HepG2 (cell line): Measurements from ENCODE around the gene NPAS2. TPM values are rescaled to one million over a fixed set of nuclear protein-coding genes. Genes with fewer than 3 reads are reported as not detected.

ENCODE experiments used
- ATAC-seq: fragments of 200-7000 bp; cut with Tn5 transposase; 3 replicates; pipeline ENCODE4 v1.9.1; 2020; ENCODE audit warnings: mild to moderate bottlenecking, moderate library complexity
- BruUV-seq: library from RNA; stranded (reverse); fragments of 400-500 nt; replicated peaks from 2 replicates; lab custom pipeline; 2021; lab: Mats Ljungman, UMichigan
- CTCF ChIA-PET: fragments of 300-600 bp; formaldehyde crosslinking; extraction: SDS; loops from one replicate; lab custom pipeline; 2021; ENCODE audit warnings: low total read pairs, inconsistent platforms, low intra/inter-chr PET ratio; lab: Yijun Ruan, JAX
- POLR2A ChIA-PET: fragments of 350-600 bp; sonication (Branson Sonifier 250); formaldehyde crosslinking; loops from one replicate; lab custom pipeline; 2020; ENCODE audit warnings: antibody characterized with exemption, inconsistent platforms; lab: Yijun Ruan, JAX
- DNase-seq: peaks from one replicate; pipeline ENCODE4 v3.0.0-alpha.2; 2015; ENCODE audit warnings: low spot score
- FAIRE-seq: peaks from 3 replicates; lab custom pipeline; 2011; peaks lifted over from hg19 to GRCh38; lab: Jason Lieb, UNC
- H2AFZ ChIP-seq: one replicate; pipeline ENCODE4 v1.6.1; 2011; ENCODE audit warnings: low read length, inconsistent platforms
- H3K27ac ChIP-seq: fragments of 300-600 bp; 3 replicates; pipeline ENCODE4 v1.8.0; 2011; ENCODE audit warnings: mixed run types, mild to moderate bottlenecking, mixed read lengths, low read length, inconsistent platforms; ENCODE audit not compliant: insufficient read depth; ENCODE audit errors: extremely low read length
- H3K27me3 ChIP-seq, 2 experiments: fragments of 200-600 bp in 1 of 2; 2 replicates in 1 of 2; 3 replicates in 1 of 2; pipeline versions ENCODE4 v1.6.0 to v1.8.0; 2011; ENCODE audit warnings: low read length in 2 of 2, mild to moderate bottlenecking in 2 of 2, moderate library complexity in 2 of 2, inconsistent platforms in 1 of 2; ENCODE audit not compliant: insufficient read depth in 2 of 2, control insufficient read depth in 1 of 2
- H3K36me3 ChIP-seq, 2 experiments: fragments of 200-600 bp in 1 of 2; replicated peaks in 1 of 2; 2 replicates in 1 of 2; 3 replicates in 1 of 2; pipeline versions ENCODE4 v1.5.1 to v1.8.0; 2011; ENCODE audit warnings: low read length in 2 of 2, inconsistent platforms in 1 of 2; ENCODE audit not compliant: insufficient read depth in 2 of 2, control insufficient read depth in 1 of 2
- H3K4me1 ChIP-seq: 2 replicates; pipeline ENCODE4 v1.5.1; 2012; ENCODE audit warnings: low read length, inconsistent platforms; ENCODE audit not compliant: insufficient read depth
- H3K4me2 ChIP-seq: 2 replicates; pipeline ENCODE4 v1.6.0; 2011; ENCODE audit warnings: low read depth, low read length, inconsistent platforms
- H3K4me3 ChIP-seq, 3 experiments: fragments of 200-600 bp in 1 of 3; sonication (generic), shearing (Covaris generic) in 1 of 3; replicated peaks in 1 of 3; 2 replicates each; pipeline ENCODE4 v1.5.1; 2011 to 2016; ENCODE audit warnings: low read length in 3 of 3, inconsistent platforms in 2 of 3, low read depth in 2 of 3, mild to moderate bottlenecking in 2 of 3, control low read depth in 1 of 3, mixed read lengths in 1 of 3; ENCODE audit not compliant: insufficient read depth in 1 of 3
- H3K79me2 ChIP-seq: one replicate; pipeline ENCODE4 v1.6.1; 2011; ENCODE audit warnings: low read length, inconsistent platforms; ENCODE audit not compliant: insufficient read depth
- H3K9ac ChIP-seq: 2 replicates; pipeline ENCODE4 v1.6.0; 2011; ENCODE audit warnings: mild to moderate bottlenecking, low read depth, low read length, inconsistent platforms; ENCODE audit not compliant: insufficient read depth
- H3K9me3 ChIP-seq: 2 replicates; pipeline ENCODE4 v1.5.1; 2012; ENCODE audit warnings: mild to moderate bottlenecking, low read length
- H4K20me1 ChIP-seq: 2 replicates; pipeline ENCODE4 v1.6.0; 2011; ENCODE audit warnings: inconsistent platforms, mild to moderate bottlenecking, low read length, moderate library complexity; ENCODE audit not compliant: insufficient read depth
- FOXP4 ChIP-seq: sonication (generic); formaldehyde crosslinking; IDR thresholded peaks from 2 replicates; pipeline ENCODE4 v1.4.0; 2020; ENCODE audit warnings: missing genetic modification reagents
- HMGXB3 ChIP-seq: sonication (generic); formaldehyde crosslinking; IDR thresholded peaks from 2 replicates; pipeline ENCODE4 v1.4.0; 2020; ENCODE audit warnings: missing genetic modification reagents, borderline replicate concordance
- NCOA2 ChIP-seq: sonication (generic); formaldehyde crosslinking; IDR thresholded peaks from 2 replicates; pipeline ENCODE4 v1.8.0; 2022; ENCODE audit warnings: inconsistent platforms
- NFATC3 ChIP-seq: sonication (generic); formaldehyde crosslinking; IDR thresholded peaks from 2 replicates; pipeline ENCODE4 v1.5.1; 2020; ENCODE audit warnings: mild to moderate bottlenecking, missing genetic modification reagents
- SCMH1 ChIP-seq: sonication (generic); formaldehyde crosslinking; IDR thresholded peaks from 2 replicates; pipeline ENCODE4 v1.9.0; 2021; ENCODE audit warnings: missing genetic modification reagents, mild to moderate bottlenecking, borderline replicate concordance
- SETDB1 ChIP-seq: sonication (generic); formaldehyde crosslinking; IDR thresholded peaks from 2 replicates; pipeline ENCODE4 v1.5.1; 2020; ENCODE audit warnings: missing genetic modification reagents, mild to moderate bottlenecking, borderline replicate concordance
- TEAD2 ChIP-seq: sonication (generic); formaldehyde crosslinking; IDR thresholded peaks from 2 replicates; pipeline ENCODE4 v1.9.0; 2021; ENCODE audit warnings: missing genetic modification reagents
- THAP7 ChIP-seq: sonication (generic); formaldehyde crosslinking; IDR thresholded peaks from 2 replicates; pipeline ENCODE4 v1.8.1; 2023; ENCODE audit warnings: mild to moderate bottlenecking, missing genetic modification reagents
- ZFP90 ChIP-seq: sonication (generic); formaldehyde crosslinking; IDR thresholded peaks from 2 replicates; pipeline ENCODE4 v1.8.0; 2022; ENCODE audit warnings: missing genetic modification reagents, mild to moderate bottlenecking, inconsistent platforms, borderline replicate concordance
- ZNF605 ChIP-seq: sonication (generic); formaldehyde crosslinking; IDR thresholded peaks from 2 replicates; pipeline ENCODE4 v1.8.0; 2022; ENCODE audit warnings: mild to moderate bottlenecking, missing genetic modification reagents
- ZNF746 ChIP-seq: sonication (generic); formaldehyde crosslinking; IDR thresholded peaks from 2 replicates; pipeline ENCODE4 v1.8.0; 2022; ENCODE audit warnings: mild to moderate bottlenecking, missing genetic modification reagents
- WGBS: methylation state at CpG from one replicate; pipeline ENCODE4 v1.1.6; 2017; ENCODE audit warnings: low lambda C conversion rate; 5-methylcytosine and 5-hydroxymethylcytosine counted together
- in situ Hi-C: cut with HindIII; loops from 2 replicates; pipeline ENCODE4 v1.10.0; 2017; ENCODE audit warnings: low pct_unique_long_range_greater_than_20kb; ENCODE audit not compliant: extremely low pct_ligation_motif_present
- intact Hi-C: fragments of 100-400 bp; cut with micrococcal nuclease; formaldehyde crosslinking; loops from one replicate; pipeline ENCODE4 v1.10.0; 2022; ENCODE audit not compliant: unreplicated experiment
- polyA plus RNA-seq, 8 experiments: library from polyadenylated mRNA; depleted of rRNA in 3 of 8; stranded (reverse) in 7 of 8; unstranded in 1 of 8; fragments of >200 nt; fragmentation: Illumina TruSeq in 4 of 8; extraction: Trizol in 4 of 8; gene quantifications; 2 replicates each; pipeline versions ENCODE4 v1.2.1 to v1.2.3, GENCODE V29; 2011 to 2016; ENCODE audit warnings: low read depth in 4 of 8, missing spikeins in 1 of 8, mixed read lengths in 1 of 8; ENCODE audit not compliant: insufficient read depth in 1 of 8
- total RNA-seq, 5 experiments: library from RNA; depleted of rRNA; stranded (reverse); fragments of >200 nt; fragmentation: Illumina TruSeq; extraction: Trizol; gene quantifications; 2 replicates each; pipeline ENCODE4 v1.2.3, GENCODE V29; 2016; ENCODE audit warnings: low read depth in 1 of 5

Gene NPAS2
- total and polyA plus RNA-seq, 2 of the 13 experiments (the other 11 are each of a cell fraction or from before 2014, with no cell fraction given) = 14.8 to 37.5 TPM

- in situ Hi-C loops = no loop called here
- H4K20me1 ChIP-seq = peaks cover 28% of the 10 kb centered on the region
- peaks cover 7 to 33% of the 10 kb centered on the region in 2 experiments for H3K36me3 ChIP-seq
- no peak for DNase-seq
- no peak overlapping the region for H3K4me3 ChIP-seq
- no peak for FAIRE-seq
- no peak overlapping the region for H3K9ac ChIP-seq
- no peak overlapping the region for H3K4me2 ChIP-seq
- ATAC-seq = no peak
- no TSS peak for BruUV-seq
- intact Hi-C loops = no loop called here
- H3K79me2 ChIP-seq = peaks cover 88% of the 10 kb centered on the region
- peaks cover 13% of the 10 kb centered on the region; the same call in 1 of the 2 replicates for H3K4me1 ChIP-seq
- H2AFZ ChIP-seq = no peak overlapping the region
- H3K9me3 ChIP-seq = no peaks in the 10 kb centered on the region
- H3K27ac ChIP-seq = no peak overlapping the region
- WGBS = 100% methylated on average over 1 of the region's 1 CpG
- POLR2A ChIA-PET = interaction anchor here (1.1 kb wide), 1 partner anchor 169 kb away, joined by 3 read pairs; the partner anchor contains the start of gene RPL31
- CTCF ChIA-PET = no interaction called here
- no peak for TF ChIP-seq ZNF605 (CRISPR knock-in tag)
- TF ChIP-seq SCMH1 = no peak
- TF ChIP-seq HMGXB3 (CRISPR knock-in tag) = no peak
- TF ChIP-seq THAP7 (CRISPR knock-in tag) = no peak
- no peak for TF ChIP-seq NCOA2 (CRISPR knock-in tag)
- no peak for TF ChIP-seq SETDB1 (CRISPR knock-in tag)
- no peak for TF ChIP-seq NFATC3 (CRISPR knock-in tag)
- no peak for TF ChIP-seq ZNF746 (CRISPR knock-in tag)
- no peak for TF ChIP-seq ZFP90
- TF ChIP-seq TEAD2 (CRISPR knock-in tag) = no peak
- no peak for TF ChIP-seq FOXP4 (CRISPR knock-in tag)
- H3K27me3 ChIP-seq = no peaks in the 10 kb centered on the region
Measured at GRCh38 chr2:100833331-100833730, 13.4 kb downstream of the NPAS2 start.
